Measurements from ENCODE around the gene SVIL.
"Not testable (repeated sequence)": the region's sequence is repeated elsewhere in the genome, so short reads cannot be mapped to it uniquely, and the experiment has no call there.

Gene SVIL

DNA sequence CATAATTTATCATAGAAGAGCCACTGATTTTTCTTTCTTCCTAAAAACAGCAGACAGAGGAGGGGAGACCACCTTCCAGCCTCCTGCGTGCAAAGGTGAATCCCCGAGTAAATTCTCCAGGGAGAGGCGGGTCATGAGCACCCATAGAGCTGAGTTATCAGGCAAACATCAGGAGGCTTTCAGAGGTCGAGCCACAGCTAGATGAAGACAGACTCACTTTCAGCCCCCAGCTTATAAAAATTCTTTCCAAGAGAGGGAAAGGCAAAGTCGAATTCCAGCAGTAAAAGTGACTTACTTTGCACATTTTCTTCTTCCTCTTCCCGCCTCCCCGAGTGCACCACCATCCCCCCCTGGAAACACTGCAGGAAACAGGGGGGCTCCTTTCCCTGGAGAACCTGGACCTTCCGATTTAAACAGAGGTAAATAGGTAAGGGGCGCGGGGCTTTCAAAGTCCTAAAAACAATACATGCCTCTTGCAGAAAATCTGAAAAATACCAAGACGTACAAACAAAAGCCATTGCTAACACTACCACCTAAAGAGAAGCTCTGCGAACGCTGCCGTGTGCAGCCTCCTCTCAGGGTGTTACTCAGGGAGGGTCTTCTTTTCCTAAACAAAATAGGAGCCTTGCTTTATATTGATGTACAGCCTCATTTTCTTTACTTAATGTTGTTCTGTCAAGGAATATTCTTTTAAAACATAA is 163.8 kb downstream of the SVIL start:
- TF ChIP-seq, protein P1, sequence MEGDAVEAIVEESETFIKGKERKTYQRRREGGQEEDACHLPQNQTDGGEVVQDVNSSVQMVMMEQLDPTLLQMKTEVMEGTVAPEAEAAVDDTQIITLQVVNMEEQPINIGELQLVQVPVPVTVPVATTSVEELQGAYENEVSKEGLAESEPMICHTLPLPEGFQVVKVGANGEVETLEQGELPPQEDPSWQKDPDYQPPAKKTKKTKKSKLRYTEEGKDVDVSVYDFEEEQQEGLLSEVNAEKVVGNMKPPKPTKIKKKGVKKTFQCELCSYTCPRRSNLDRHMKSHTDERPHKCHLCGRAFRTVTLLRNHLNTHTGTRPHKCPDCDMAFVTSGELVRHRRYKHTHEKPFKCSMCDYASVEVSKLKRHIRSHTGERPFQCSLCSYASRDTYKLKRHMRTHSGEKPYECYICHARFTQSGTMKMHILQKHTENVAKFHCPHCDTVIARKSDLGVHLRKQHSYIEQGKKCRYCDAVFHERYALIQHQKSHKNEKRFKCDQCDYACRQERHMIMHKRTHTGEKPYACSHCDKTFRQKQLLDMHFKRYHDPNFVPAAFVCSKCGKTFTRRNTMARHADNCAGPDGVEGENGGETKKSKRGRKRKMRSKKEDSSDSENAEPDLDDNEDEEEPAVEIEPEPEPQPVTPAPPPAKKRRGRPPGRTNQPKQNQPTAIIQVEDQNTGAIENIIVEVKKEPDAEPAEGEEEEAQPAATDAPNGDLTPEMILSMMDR (conservative IDR thresholded peaks at IDR 0.05) = no peak
- no peak for TF ChIP-seq ZFX (IDR thresholded peaks at IDR 0.05)
- H3K27ac ChIP-seq = no peak overlapping the region

DNA sequence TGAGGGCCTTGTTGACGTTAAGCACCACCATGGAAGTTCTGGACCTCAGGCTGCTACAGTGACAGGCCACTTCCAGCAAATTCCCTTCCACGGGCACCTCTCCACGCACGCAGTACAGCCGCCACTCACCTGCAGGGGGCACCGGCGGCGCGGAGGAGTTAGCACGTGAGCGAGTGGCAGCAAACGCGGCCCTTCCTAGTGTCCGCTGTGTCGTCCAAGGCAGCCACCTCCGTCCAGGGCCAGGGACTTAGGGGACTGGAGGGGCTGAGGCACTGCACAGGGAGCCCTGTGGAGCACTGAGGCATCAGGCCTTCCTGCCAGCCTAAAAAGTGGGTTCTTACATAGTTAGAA is 164.4 kb downstream of the SVIL start:
- no peak overlapping the region for H3K27ac ChIP-seq
- TF ChIP-seq, protein P1 (conservative IDR thresholded peaks at IDR 0.05) = peak; percentile 64
- no peak for TF ChIP-seq ZFX (IDR thresholded peaks at IDR 0.05)

DNA sequence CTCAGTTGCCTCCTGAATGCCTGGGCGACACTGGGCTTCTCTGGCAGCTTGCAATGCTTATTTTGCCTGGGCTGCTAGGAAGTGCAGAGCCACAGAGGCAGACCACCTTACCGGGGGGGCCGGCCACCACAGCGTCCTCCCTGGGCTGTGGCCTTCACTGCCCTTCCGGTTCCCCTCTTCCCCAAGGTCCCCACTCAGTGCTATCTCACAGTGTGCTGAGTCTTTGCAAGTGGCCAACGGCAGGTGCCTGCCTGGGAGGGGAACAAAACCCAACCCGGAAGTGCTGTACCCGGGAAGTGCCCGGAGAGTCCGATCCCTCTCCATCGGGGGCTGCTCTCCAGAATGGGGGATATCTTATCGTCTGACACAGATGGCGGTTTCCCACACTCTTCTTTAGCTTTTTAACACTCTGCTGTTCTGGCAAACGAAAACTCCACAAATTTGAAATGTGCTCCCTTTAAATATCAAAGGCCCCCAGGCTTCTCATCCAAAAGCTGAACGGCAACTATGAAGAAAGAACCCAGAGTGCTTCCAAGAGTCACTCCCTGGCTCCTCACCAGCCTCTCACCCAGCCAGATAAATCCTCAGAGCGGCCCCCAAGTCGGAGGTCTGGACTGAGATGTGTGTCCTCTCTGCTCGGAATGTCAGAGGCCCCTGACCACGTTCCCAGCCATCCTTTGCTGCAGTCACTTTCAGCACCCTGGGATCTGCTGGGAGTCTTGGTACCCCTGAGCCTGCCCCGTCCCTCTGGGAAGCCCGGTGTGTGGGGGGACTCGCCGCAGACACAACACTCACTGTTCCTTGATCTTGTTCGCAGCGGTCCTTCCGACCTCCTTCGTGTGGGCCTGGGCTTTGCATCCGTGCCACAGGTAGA is 165.1 kb downstream of the SVIL start:
- H3K27ac ChIP-seq = no peak overlapping the region
- TF ChIP-seq ZFX (IDR thresholded peaks at IDR 0.05) = no peak
- TF ChIP-seq, protein P1 (conservative IDR thresholded peaks at IDR 0.05) = no peak

DNA sequence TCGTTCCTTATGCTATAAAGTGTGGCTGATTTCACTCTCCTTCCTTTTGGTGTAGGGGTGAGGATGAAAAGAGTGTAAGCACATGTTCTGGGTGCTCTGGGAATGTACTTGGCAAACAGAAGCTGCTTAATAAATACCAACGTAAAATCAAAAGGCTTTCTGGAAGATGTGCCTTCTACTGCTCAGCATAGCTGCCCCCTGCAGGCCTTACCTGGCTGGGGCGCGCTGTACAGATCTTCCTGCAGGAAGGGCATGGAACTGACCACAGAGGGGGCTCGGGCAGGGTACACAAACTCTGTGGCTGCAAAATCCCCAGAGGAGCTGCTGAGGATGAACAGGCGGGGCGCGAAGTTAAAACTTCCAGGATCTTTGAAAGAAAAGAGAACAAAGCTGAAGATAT is 169.4 kb downstream of the SVIL start:
- TF ChIP-seq, protein P1 (conservative IDR thresholded peaks at IDR 0.05) = peak; percentile 51
- TF ChIP-seq ZFX (IDR thresholded peaks at IDR 0.05) = no peak
- H3K27ac ChIP-seq = no peak overlapping the region

DNA sequence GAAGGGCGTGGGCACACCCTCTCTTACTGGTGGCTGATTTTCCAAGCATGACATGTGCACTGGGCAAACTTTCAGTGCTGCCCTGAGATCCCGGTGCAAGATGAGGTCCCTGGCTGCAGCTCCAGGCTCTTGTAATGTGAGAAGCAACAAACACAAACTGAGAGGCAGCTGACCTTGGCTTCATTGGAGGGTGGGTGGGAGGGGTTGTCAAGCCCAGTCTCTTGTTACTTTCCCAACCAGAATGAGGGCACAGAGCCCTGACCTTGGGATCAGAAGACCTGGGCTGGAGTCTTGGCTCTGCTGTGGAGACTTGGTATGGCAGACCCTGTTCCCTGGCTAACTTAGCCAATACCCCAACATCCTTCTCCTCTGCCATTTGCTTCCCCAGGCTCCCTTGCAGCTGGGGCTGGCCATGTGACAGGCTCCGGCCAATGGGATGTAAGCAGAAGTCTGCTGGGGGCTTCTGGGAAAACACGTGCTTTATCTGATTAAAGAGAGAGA is 170.1 kb downstream of the SVIL start:
- not testable (repeated sequence) for H3K27ac ChIP-seq

DNA sequence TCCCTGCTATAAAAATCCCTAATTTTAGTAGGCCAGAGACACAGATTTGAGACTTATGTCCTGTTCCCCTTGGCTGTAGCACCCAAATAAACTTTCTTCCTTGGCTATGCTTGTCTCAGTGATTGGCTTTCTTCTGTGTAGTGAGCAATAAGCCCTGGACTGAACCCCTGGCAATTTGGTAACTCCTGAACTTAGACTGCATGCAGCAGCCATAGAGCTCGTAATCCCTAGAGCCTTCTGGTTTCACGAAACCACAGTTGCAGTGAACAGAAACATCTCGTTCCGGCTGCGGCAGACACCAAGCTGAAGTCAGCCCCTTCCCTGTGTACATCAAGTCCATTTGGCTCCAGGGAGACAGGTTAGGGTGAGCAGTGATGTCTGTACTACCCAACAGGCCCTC is 173.7 kb downstream of the SVIL start:
- TF ChIP-seq, protein P1 (conservative IDR thresholded peaks at IDR 0.05) = no peak
- no peak for TF ChIP-seq ZFX (IDR thresholded peaks at IDR 0.05)
- H3K27ac ChIP-seq = no peak overlapping the region

DNA sequence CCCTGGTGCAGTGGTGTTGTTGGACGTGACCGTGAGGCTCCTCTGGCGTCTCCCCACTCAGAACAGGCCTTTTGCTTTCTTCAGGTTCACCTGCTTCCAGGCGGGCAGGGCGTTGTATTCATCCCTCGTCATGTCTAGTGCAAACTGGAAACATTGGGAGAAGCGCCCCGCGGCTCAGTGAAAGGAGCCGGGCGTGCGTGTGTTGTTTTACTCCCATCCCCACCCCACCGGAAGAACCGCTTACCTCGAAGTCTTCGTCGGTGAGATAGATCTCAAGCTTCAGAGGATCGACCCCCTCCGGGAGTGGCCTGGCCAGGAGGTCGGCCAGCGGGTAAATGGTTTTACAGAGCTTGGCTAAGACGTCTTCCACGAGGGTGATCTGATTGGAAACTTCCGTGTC is 176.6 kb downstream of the SVIL start:
- not testable (repeated sequence) for H3K27ac ChIP-seq

DNA sequence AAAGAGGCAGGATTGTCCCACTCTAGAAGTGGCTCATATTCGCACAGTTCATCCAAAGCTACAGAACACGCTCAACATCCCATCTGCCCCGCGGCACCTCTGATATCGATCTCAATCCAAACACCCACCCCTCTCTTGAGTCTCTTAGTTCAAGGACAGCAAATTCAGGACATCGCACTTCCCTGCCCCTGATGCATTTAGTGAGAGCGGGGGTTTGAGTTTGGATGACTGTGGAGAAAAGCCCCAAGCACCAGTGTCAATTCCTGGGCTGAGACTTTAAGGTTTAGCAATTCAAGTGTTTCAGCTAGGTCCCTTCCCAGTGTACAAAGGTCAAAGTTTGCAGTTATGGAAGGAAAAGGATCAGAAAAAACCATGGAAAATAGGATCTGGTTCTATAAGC is 179.7 kb downstream of the SVIL start:
- no peak overlapping the region for H3K27ac ChIP-seq
- TF ChIP-seq, protein P1 (conservative IDR thresholded peaks at IDR 0.05) = no peak
- TF ChIP-seq ZFX (IDR thresholded peaks at IDR 0.05) = no peak

All from C4-2B (cell line).